Activated gamma-delta T cell (primary cell): ENCODE results near the gene SENP5.

Experiments used
- DNase-seq: peaks from one replicate; lab custom pipeline; 2025; lab: John Stamatoyannopoulos, UW

Gene SENP5

GRCh38 chr3:196883361-196883760 is 15.6 kb downstream of the SENP5 start:
- DNase-seq = no peak

GRCh38 chr3:196886144-196886543 is 18.4 kb downstream of the SENP5 start:
- DNase-seq = no peak

- DNase-seq = no peak
Measured at GRCh38 chr3:196889844-196890708, 22.4 kb downstream of the SENP5 start.

GRCh38 chr3:196894557-196895295 is 27.0 kb downstream of the SENP5 start:
- DNase-seq = no peak

GRCh38 chr3:196896229-196896628 is 28.5 kb downstream of the SENP5 start:
- DNase-seq = no peak

- DNase-seq = no peak
Measured at GRCh38 chr3:196901768-196902167, 34.0 kb downstream of the SENP5 start.

GRCh38 chr3:196902296-196902695 is 34.6 kb downstream of the SENP5 start:
- no peak for DNase-seq

- DNase-seq = no peak
Measured at GRCh38 chr3:196903740-196904139, 36.0 kb downstream of the SENP5 start.

- no peak for DNase-seq
Measured at GRCh38 chr3:196914866-196915265, 47.1 kb downstream of the SENP5 start.

GRCh38 chr3:196915375-196915774 is 47.7 kb downstream of the SENP5 start:
- DNase-seq = no peak

GRCh38 chr3:196916221-196916620 is 48.5 kb downstream of the SENP5 start:
- no peak for DNase-seq

- DNase-seq = no peak
Measured at GRCh38 chr3:196916995-196917394, 49.3 kb downstream of the SENP5 start.

GRCh38 chr3:196918968-196919367 is 51.2 kb downstream of the SENP5 start:
- DNase-seq = no peak

- no peak for DNase-seq
Measured at GRCh38 chr3:196920733-196921132, 53.0 kb downstream of the SENP5 start.

- no peak for DNase-seq
Measured at GRCh38 chr3:196927571-196928453, 60.1 kb downstream of the SENP5 start.

- DNase-seq = no peak
Measured at GRCh38 chr3:196931157-196931556, 63.4 kb downstream of the SENP5 start.

- no peak for DNase-seq
Measured at GRCh38 chr3:196931828-196932587, 64.3 kb downstream of the SENP5 start.

- no peak for DNase-seq
Measured at GRCh38 chr3:196932600-196932999, 64.9 kb downstream of the SENP5 start.

GRCh38 chr3:196936288-196936687 is 68.6 kb downstream of the SENP5 start:
- no peak for DNase-seq

GRCh38 chr3:196938124-196938523 is 70.4 kb downstream of the SENP5 start:
- DNase-seq = no peak

- no peak for DNase-seq
Measured at GRCh38 chr3:196938576-196938975, 70.9 kb downstream of the SENP5 start.
